ENCODE measurements around the gene MFAP4.

MFAP4 gene

DNA sequence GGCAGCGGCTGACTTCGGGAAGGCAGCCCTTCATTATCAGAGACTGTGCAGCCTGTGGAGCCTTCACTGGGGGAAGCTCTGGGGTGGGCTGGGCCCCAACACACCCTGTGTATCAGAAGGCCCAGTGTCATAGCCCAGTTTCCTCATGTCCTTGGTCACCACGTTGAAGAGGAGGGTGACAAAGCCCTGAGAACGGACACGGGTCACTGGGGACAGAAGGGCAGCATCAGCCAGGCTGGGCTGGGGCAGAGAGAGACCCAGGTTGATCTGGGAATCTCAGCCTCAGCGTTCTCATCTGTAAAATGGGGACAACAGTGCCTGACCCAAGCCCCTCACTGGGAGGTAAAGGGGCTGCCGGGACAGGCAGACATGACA, 43.7 kb downstream of the MFAP4 start:
- H3K27me3 ChIP-seq (ENCODE audit: insufficient read depth, poor library complexity, severe bottlenecking) = no peaks in the 10 kb centered on the region
- H3K27ac ChIP-seq (replicated peaks) = no peak overlapping the region
- TF ChIP-seq POLR2AphosphoS5 (IDR thresholded peaks at IDR 0.05; ENCODE audit: low read depth) = no peak
- TF ChIP-seq CTCF (IDR thresholded peaks at IDR 0.05; ENCODE audit: insufficient read depth, low read length) = no peak
- no peak for TF ChIP-seq GABPA (IDR thresholded peaks at IDR 0.05; ENCODE audit: low read depth)
- TF ChIP-seq, protein P1, sequence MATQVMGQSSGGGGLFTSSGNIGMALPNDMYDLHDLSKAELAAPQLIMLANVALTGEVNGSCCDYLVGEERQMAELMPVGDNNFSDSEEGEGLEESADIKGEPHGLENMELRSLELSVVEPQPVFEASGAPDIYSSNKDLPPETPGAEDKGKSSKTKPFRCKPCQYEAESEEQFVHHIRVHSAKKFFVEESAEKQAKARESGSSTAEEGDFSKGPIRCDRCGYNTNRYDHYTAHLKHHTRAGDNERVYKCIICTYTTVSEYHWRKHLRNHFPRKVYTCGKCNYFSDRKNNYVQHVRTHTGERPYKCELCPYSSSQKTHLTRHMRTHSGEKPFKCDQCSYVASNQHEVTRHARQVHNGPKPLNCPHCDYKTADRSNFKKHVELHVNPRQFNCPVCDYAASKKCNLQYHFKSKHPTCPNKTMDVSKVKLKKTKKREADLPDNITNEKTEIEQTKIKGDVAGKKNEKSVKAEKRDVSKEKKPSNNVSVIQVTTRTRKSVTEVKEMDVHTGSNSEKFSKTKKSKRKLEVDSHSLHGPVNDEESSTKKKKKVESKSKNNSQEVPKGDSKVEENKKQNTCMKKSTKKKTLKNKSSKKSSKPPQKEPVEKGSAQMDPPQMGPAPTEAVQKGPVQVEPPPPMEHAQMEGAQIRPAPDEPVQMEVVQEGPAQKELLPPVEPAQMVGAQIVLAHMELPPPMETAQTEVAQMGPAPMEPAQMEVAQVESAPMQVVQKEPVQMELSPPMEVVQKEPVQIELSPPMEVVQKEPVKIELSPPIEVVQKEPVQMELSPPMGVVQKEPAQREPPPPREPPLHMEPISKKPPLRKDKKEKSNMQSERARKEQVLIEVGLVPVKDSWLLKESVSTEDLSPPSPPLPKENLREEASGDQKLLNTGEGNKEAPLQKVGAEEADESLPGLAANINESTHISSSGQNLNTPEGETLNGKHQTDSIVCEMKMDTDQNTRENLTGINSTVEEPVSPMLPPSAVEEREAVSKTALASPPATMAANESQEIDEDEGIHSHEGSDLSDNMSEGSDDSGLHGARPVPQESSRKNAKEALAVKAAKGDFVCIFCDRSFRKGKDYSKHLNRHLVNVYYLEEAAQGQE (IDR thresholded peaks at IDR 0.05; ENCODE audit: insufficient replicate concordance, low read depth) = no peak
- no peak overlapping the region for H3K4me3 ChIP-seq (replicated peaks; ENCODE audit: insufficient read depth, low read length)
- DNase-seq (ENCODE audit: low read depth in 1 of 2, low spot score in 1 of 2) = no peak

DNA sequence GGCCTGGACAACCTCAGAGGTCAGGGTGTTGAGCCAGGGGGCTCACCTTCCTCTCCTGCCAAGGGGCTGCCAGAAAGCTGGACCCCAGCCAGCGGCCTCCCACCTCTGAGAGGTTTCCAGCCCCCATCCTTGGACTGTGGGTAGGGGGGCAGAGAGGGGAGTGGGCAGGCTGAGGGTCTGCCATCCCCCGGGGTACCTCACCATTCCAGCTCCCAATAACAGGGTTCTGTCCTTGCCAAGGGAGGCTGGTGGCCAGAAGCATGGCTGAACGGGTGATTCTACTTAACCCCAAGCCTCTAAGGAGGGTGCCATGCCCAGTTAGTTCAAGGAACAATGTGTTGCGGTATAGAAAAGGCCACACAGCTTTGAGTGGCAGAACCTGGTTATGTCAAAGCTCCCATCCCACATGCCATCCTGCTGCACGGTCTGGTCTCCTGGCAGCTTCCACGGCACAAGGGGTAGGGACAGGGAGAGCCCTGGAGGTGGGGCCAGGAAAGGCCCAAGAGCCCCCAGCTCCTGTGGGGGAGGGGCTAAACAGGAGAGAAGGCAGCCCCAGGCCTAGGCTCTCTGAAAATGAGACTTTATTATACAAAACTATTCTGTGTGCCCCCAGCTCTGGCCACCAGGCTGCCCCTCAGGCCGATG, 44.3 kb downstream of the MFAP4 start:
- Histone ChIP-seq H3K27ac (replicated peaks) (no peak overlapping the region), H3K4me3 (replicated peaks; ENCODE audit: insufficient read depth, low read length) (no peak overlapping the region), H3K27me3 (ENCODE audit: insufficient read depth, poor library complexity, severe bottlenecking) (no peaks in the 10 kb centered on the region)
- no peak for DNase-seq (ENCODE audit: low read depth in 1 of 2, low spot score in 1 of 2)
- TF ChIP-seq CTCF (IDR thresholded peaks at IDR 0.05; ENCODE audit: insufficient read depth, low read length) = no peak
- no peak for TF ChIP-seq SPI1 (IDR thresholded peaks at IDR 0.05; ENCODE audit: borderline replicate concordance, low read depth)
- no peak for TF ChIP-seq POLR2AphosphoS5 (IDR thresholded peaks at IDR 0.05; ENCODE audit: low read depth)
- TF ChIP-seq, protein P1 (IDR thresholded peaks at IDR 0.05; ENCODE audit: insufficient replicate concordance, low read depth) = no peak
- TF ChIP-seq GABPA (IDR thresholded peaks at IDR 0.05; ENCODE audit: low read depth) = no peak

- no peak for DNase-seq (ENCODE audit: low read depth in 1 of 2, low spot score in 1 of 2)
- H3K27me3 ChIP-seq (ENCODE audit: insufficient read depth, poor library complexity, severe bottlenecking) = no peaks in the 10 kb centered on the region
- TF ChIP-seq POLR2AphosphoS5 (IDR thresholded peaks at IDR 0.05; ENCODE audit: low read depth) = no peak
- no peak for TF ChIP-seq GABPA (IDR thresholded peaks at IDR 0.05; ENCODE audit: low read depth)
- TF ChIP-seq, protein P1 (IDR thresholded peaks at IDR 0.05; ENCODE audit: insufficient replicate concordance, low read depth) = no peak
- TF ChIP-seq SPI1 (IDR thresholded peaks at IDR 0.05; ENCODE audit: borderline replicate concordance, low read depth) = no peak
- no peak for TF ChIP-seq CTCF (IDR thresholded peaks at IDR 0.05; ENCODE audit: insufficient read depth, low read length)
- H3K27ac ChIP-seq (replicated peaks) = no peak overlapping the region
- H3K4me3 ChIP-seq (replicated peaks; ENCODE audit: insufficient read depth, low read length) = no peak overlapping the region
Measured at GRCh38 chr17:19341641-19342610, 45.1 kb downstream of the MFAP4 start.
